T-helper 1 cell treated with Interleukin-12 subunit alpha and Interleukin-12 subunit beta and Interleukin-4 antibody, amounts not matched to agents 30 ng/mL and 1 ng/mL, for 36 hours (primary cell): ENCODE results near the gene HOXD9. TPM values are rescaled to one million over a fixed set of nuclear protein-coding genes. Genes with fewer than 3 reads are reported as not detected.

ENCODE experiments used
- total RNA-seq: library from RNA; stranded (reverse); gene quantifications from 2 replicates; pipeline ENCODE4 v1.2.3, GENCODE V29; 2022

The HOXD9 gene
- total RNA-seq, 1 donor from 2014 or later, result not detected

Other genes with a start within 250 kb of the HOXD9 start
- 34.9 and 35.6 TPM in 2 replicates for gene LNPK, start 120.5 kb upstream of the HOXD9 start, total RNA-seq
- gene EVX2, start 38.8 kb upstream of the HOXD9 start, total RNA-seq, result not detected in 2 replicates
- not detected in 2 replicates for gene HOXD13, start 30.0 kb upstream of the HOXD9 start, total RNA-seq
- gene HOXD12, start 22.9 kb upstream of the HOXD9 start, total RNA-seq, result not detected in 2 replicates
- not detected in 2 replicates for gene HOXD11, start 15.4 kb upstream of the HOXD9 start, total RNA-seq
- not detected in 2 replicates for gene HOXD10, start 5.9 kb upstream of the HOXD9 start, total RNA-seq
- not detected in 2 replicates for gene HOXD8, start 7.0 kb downstream of the HOXD9 start, total RNA-seq
- gene HOXD4, start 28.8 kb downstream of the HOXD9 start, total RNA-seq, result not detected in 2 replicates
- gene HOXD3, start 34.6 kb downstream of the HOXD9 start, total RNA-seq, result not detected in 2 replicates
- not detected in 2 replicates for gene HOXD1, start 65.9 kb downstream of the HOXD9 start, total RNA-seq
- gene MTX2, start 146.7 kb downstream of the HOXD9 start, total RNA-seq, result 12.8 and 14.6 TPM in 2 replicates